Measurements from ENCODE around the gene ALK. TPM values are rescaled to one million over a fixed set of nuclear protein-coding genes. Genes with fewer than 3 reads are reported as not detected.

ALK gene
- total RNA-seq, 1 donor from 2014 or later = 1.1 TPM

GRCh38 chr2:29615183-29615582, 306.2 kb downstream of the ALK start:
- Histone ChIP-seq H3K4me1 (no peaks in the 10 kb centered on the region), H3K9me3 (no peaks in the 10 kb centered on the region), H3K36me3 (no peaks in the 10 kb centered on the region), H3K27ac (no peak overlapping the region), H3K4me3 (no peak overlapping the region), H3K27me3 (ENCODE audit: low read depth) (no peaks in the 10 kb centered on the region)
- ATAC-seq = no peak
- no peak for DNase-seq
- no peak for TF ChIP-seq CTCF (IDR thresholded peaks at IDR 0.05)
- intact Hi-C loops (cut with DNase I) = no loop called here

GRCh38 chr2:29614295-29614830, 307.0 kb downstream of the ALK start:
- Histone ChIP-seq H3K27me3 (ENCODE audit: low read depth) (no peaks in the 10 kb centered on the region), H3K36me3 (no peaks in the 10 kb centered on the region), H3K4me1 (no peaks in the 10 kb centered on the region), H3K27ac (no peak overlapping the region), H3K4me3 (no peak overlapping the region), H3K9me3 (no peaks in the 10 kb centered on the region)
- DNase-seq = no peak
- TF ChIP-seq CTCF (IDR thresholded peaks at IDR 0.05) = no peak
- no peak for ATAC-seq
- intact Hi-C loops (cut with DNase I) = no loop called here

- intact Hi-C loops (cut with DNase I) = no loop called here
- DNase-seq (no peak), ATAC-seq (no peak)
- H3K36me3 ChIP-seq = no peaks in the 10 kb centered on the region
- H3K9me3 ChIP-seq = no peaks in the 10 kb centered on the region
- H3K27ac ChIP-seq = no peak overlapping the region
- no peaks in the 10 kb centered on the region for H3K4me1 ChIP-seq
- no peak for TF ChIP-seq CTCF (IDR thresholded peaks at IDR 0.05)
- H3K27me3 ChIP-seq (ENCODE audit: low read depth) = no peaks in the 10 kb centered on the region
- H3K4me3 ChIP-seq = no peak overlapping the region
These were observed 307.6 kb downstream of the ALK start for GRCh38 chr2:29613792-29614266.

- DNase-seq = no peak
- Histone ChIP-seq H3K36me3 (no peaks in the 10 kb centered on the region), H3K4me3 (no peak overlapping the region), H3K4me1 (no peaks in the 10 kb centered on the region), H3K9me3 (no peaks in the 10 kb centered on the region), H3K27me3 (ENCODE audit: low read depth) (no peaks in the 10 kb centered on the region), H3K27ac (no peak overlapping the region)
- ATAC-seq = no peak
- intact Hi-C loops (cut with DNase I) = no loop called here
- no peak for TF ChIP-seq CTCF (IDR thresholded peaks at IDR 0.05)
These were observed 308.3 kb downstream of the ALK start for GRCh38 chr2:29613067-29613466.

GRCh38 chr2:29612568-29612967, 308.8 kb downstream of the ALK start:
- Histone ChIP-seq H3K27me3 (ENCODE audit: low read depth) (no peaks in the 10 kb centered on the region), H3K27ac (no peak overlapping the region)

More at GRCh38 chr2:29612568-29612967, 308.8 kb downstream of the ALK start:
- intact Hi-C loops (cut with DNase I) = no loop called here
- DNase-seq (no peak), ATAC-seq (no peak)
- H3K36me3 ChIP-seq = no peaks in the 10 kb centered on the region
- H3K9me3 ChIP-seq = no peaks in the 10 kb centered on the region
- no peak for TF ChIP-seq CTCF (IDR thresholded peaks at IDR 0.05)
- no peak overlapping the region for H3K4me3 ChIP-seq
- no peaks in the 10 kb centered on the region for H3K4me1 ChIP-seq
